NCI-H2227 (cell line): Measurements from ENCODE around the gene ACER3.
"Not testable (repeated sequence)": the region's sequence is repeated elsewhere in the genome, so short reads cannot be mapped to it uniquely, and the experiment has no call there.

Experiments used
- DNase-seq: peaks from one replicate; lab custom pipeline; 2025; ENCODE audit not compliant: unreplicated experiment; lab: John Stamatoyannopoulos, UW

The ACER3 gene

DNA sequence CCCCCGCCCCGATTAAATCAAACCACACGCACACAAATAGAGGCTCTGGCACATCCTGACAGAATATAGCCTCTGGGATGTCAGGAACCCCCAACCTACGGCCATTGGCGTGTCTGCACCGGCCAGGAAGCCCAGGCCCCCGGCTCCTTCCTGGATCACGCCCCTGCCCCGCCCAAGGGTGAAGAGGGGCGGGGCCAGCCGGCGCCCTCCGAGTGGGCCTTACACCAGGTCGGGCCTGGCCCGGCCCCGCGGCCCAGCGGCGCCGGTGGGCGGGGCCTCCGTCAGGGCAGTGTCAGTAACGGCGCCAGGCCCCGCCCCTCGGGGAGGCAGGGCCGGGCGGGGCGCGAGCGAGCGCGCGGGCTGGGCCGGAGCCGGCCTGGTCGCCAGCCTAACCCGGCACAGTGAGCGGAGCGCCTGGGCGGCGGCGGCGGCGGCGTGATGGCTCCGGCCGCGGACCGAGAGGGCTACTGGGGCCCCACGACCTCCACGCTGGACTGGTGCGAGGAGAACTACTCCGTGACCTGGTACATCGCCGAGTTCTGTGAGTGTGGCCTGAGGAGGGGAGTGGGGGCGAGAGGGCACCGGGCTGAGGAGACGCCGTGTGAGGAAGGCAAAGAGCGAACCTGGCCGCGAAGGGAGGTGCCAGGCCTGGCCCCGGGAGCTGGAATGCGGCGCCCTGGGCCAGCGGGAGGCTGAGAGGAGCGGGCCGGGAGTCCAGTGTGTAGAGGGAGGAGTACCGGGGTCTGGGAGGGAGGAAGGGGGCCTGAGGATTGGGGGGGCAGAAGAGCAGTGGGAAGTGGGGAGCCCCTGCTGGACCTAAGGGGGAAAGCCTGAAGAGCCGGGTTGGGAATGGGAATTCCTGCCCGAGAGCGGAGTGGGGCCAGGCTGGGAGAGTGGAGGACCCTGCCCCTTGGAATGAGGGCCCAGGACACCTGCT is at the start of gene ACER3:
TSS of gene ACER3 (plus strand) at position 380 of the 937 bp plus-strand sequence. CDS start at position 439, 59 bp downstream.
- DNase-seq: peak; percentile 95

- no peak for DNase-seq
Observed at GRCh38 chr11:76811259-76811658, 49.5 kb upstream of the ACER3 start.

GRCh38 chr11:76814414-76814813 is 46.3 kb upstream of the ACER3 start:
- DNase-seq: no peak

DNA sequence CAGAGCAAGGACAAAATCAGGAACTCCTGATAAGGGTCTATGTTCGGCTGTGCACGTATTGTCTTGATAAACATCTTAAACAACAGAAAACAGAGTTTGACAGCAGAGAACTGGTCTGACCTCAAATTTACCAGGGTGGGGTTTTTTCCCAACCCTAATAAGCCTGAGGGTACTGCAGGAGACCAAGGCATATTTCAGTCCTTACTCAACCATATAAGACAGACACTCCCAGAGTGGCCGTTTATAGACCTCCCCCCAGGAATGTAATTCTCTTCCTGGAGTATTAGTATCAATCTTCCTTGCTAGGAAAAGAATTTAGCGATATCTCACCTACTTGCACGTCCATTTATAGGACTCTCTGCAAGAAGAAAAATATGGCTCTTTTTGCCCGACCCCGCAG is 45.0 kb upstream of the ACER3 start:
- not testable (repeated sequence) for DNase-seq

DNA sequence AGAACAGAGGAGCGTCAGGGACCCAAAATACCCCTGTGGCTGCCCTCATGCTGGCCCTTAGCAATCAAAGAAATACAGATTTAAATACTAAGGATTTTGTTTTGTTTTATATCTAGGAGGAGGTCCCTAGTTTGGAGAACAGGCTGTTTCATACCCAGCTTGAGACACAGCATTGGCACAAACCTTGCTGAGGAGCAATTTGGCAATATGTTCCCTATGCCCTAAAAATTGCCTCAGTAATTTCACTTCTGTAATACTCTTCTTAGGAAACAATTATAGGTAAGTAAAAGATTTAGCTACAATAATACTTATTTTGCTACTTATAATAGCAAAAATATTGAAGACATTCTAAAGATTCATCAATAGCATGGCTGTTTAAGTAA is 40.5 kb upstream of the ACER3 start:
- no peak for DNase-seq

DNA sequence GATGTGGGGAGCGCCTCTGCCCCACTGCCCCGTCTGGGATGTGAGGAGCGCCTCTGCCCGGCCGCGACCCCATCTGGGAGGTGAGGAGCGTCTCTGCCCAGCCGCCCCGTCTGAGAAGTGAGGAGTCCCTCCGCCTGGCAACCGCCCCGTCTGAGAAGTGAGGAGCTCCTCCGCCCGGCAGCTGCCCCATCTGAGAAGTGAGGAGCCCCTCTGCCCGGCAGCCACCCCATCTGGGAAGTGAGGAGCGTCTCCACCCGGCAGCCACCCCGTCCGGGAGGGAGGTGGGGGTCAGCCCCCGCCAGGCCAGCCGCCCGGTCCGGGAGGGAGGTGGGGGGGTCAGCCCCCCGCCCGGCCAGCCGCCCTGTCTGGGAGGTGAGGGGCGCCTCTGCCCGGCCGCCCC is 39.3 kb upstream of the ACER3 start:
- not testable (repeated sequence) for DNase-seq

- DNase-seq: no peak
Observed at GRCh38 chr11:76822406-76822805, 38.3 kb upstream of the ACER3 start.

GRCh38 chr11:76823481-76824028 is 37.2 kb upstream of the ACER3 start:
- DNase-seq: no peak

DNA sequence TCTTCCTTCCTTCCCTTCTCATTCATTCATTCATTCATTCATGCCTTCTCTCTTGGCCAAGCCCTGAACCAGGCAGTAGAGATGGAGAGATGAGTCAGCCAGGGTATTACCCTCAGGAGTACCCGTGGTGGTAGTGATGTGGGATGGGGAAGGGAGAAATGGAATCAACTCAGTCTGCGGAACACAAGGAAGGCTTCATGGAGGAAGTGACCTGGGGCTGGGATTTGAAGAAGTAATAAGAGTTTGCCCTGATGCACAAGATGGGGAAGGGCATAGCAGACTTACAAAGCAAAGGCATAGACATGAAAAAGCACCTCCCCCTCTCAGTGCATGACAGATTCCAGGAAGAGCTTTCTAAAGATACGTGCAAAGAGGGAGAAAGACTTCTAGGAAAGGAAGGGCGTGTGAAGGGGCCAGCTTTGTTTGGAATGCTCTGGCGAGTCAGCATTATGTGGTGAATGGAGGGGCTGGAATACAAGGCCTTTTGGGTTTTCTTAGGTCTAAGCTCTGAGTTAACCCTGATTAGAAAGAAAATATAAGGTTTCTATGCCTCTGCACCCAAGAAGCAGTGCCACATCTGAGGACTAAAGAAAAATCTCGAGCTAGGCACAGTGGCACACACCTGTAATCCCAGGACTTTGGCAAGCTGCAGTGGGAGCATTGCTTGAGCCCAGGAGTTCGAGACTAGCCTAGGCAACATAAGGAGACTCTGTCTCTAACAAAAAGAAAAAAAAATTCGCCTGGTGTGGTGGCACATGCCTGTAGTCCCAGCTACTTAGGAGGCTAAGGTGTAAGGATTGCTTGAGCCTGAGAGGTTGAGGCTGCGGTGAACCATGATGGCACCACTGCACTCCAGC is 36.4 kb upstream of the ACER3 start:
- no peak for DNase-seq

GRCh38 chr11:76824980-76825725 is 35.6 kb upstream of the ACER3 start:
- no peak for DNase-seq

- no peak for DNase-seq
Observed at GRCh38 chr11:76825726-76826396, 34.9 kb upstream of the ACER3 start.

GRCh38 chr11:76826508-76826907 is 34.2 kb upstream of the ACER3 start:
- DNase-seq: not testable (repeated sequence)

DNA sequence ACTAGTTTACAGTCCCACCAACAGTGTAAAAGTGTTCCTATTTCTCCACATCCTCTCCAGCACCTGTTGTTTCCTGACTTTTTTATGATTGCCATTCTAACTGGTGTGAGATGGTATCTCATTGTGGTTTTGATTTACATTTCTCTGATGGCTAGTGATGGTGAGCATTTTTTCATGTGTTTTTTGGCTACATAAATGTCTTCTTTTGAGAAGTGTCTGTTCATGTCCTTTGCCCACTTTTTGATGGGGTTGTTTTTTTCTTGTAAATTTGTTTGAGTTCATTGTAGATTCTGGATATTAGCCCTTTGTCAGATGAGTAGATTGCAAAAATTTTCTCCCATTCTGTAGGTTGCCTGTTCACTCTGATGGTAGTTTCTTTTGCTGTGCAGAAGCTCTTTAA is 33.7 kb upstream of the ACER3 start:
- not testable (repeated sequence) for DNase-seq

GRCh38 chr11:76830639-76831327 is 29.9 kb upstream of the ACER3 start:
- no peak for DNase-seq

GRCh38 chr11:76831686-76832310 is 28.9 kb upstream of the ACER3 start:
- no peak for DNase-seq

GRCh38 chr11:76832361-76832760 is 28.4 kb upstream of the ACER3 start:
- no peak for DNase-seq

DNA sequence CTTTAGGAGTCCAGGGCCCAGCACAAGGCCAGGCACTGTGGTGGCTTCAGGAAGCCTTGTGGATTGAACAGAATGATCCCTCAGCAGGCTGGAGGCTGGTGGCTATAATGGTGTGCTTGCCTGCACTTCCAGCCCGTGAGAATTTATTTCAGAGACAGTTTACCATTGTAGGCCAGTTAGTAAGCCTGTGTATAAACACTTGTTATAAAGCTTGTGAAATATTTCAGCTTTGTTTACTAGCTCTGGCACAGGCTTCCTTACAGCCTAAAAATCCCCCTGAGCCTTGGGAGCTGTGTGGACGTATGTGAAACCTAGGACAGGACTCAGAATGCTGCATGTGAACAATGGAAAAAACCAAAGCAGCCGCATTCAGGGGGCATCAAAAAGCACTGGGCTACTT is 26.6 kb upstream of the ACER3 start:
- no peak for DNase-seq

DNA sequence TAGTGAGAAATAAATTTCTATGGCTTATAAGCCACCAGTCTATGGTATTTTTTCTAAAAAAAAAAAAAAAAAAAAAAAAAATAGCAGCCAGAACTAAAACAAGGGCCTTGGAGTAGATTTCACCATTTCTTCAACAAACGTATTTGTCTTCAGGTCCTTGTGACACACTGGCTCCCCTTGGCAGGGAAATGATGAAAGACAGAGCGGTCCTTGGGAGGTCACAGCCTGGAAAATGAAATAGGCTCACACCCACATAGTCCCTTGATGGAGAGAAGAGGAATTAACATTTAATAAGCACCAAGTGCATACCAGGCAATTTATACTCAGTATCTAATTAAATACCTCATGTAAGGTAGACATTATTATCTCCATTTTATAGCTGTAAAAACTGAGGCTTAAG is 25.7 kb upstream of the ACER3 start:
- DNase-seq: no peak

DNA sequence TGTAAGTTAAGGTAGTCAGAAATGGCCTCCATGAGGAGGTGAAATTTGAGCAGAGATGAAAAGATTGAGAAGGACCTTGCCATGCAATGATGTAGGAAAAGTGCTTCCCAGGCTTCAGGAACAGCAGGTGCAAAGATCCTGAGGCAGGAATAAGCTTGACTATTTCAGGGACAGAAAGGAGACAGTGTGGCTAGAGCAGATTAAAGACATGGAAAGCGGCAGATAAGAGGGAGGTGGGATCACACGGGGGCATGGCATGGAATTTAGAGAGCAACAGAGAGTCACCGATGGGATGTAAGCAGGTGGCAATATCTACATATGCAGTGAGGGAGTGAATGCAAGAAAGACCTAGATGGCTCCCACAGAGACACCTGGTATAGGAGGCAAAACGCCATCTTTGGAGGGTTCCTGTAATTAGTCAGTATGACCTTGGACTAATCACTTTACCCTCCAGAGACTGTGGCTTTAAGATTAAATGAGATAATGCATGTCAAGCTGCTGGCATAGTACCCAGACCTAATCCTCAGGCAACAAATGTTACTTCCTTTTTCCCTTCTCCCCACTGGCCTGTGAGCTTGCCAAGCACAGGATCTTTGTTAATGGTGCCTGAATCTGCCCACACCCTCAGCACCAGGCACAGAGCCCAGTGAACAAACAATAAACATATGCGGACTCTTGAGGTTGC is 24.6 kb upstream of the ACER3 start:
- DNase-seq: no peak
